ENCODE data around the gene FBXL7. TPM values are rescaled to one million over a fixed set of nuclear protein-coding genes. Genes with fewer than 3 reads are reported as not detected.

Gene FBXL7
- total and polyA plus RNA-seq, 2 of the 8 experiments (the other 6 are each of a cell fraction or from before 2014, with no cell fraction given), result 17.7 to 17.8 TPM

DNA sequence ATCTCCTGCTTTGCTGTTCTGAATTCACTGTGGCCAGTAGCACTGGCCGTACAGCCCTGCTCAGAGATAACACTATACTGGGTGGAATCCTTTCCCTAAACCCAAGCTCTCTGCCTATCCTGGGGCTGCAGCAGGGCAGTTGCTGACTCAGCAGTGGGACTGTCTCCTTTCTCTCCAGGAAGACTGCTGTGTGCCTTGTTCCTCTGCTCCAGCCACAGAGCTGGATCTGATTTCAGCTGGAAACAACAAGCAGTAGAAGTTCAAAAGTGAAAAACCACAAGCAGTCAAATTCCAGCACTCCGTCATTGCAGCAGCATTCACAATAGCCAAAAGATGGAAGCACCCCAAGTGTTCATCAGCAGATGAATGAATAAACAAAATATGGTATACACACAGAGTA lies 105.0 kb downstream of the FBXL7 start:
- H2AFZ ChIP-seq (ENCODE audit: low read length), result no peak overlapping the region
- H3K4me3 ChIP-seq (ENCODE audit: extremely low read depth in 1 of 4, insufficient read depth in 2 of 4, low read depth in 3 of 4, low read length in 4 of 4), result no peak overlapping the region
- no peak overlapping the region for H3K4me2 ChIP-seq (ENCODE audit: insufficient read depth in 1 of 2, low read depth in 2 of 2, low read length in 2 of 2)
- FAIRE-seq (no peak), DNase-seq (ENCODE audit: low read depth in 1 of 2, low spot score in 2 of 2) (no peak)
- H3K56ac ChIP-seq (replicated peaks; ENCODE audit: insufficient read length, low read depth, low read length), result no peak overlapping the region
- no peak overlapping the region for H2BK15ac ChIP-seq (ENCODE audit: low read length)
- H3K4ac ChIP-seq (replicated peaks; ENCODE audit: insufficient read length, low read depth, low read length), result no peak overlapping the region
- WGBS, 2 experiments (ENCODE audit: extremely low coverage in 1 of 2, insufficient coverage in 1 of 2, insufficient read length in 1 of 2, insufficient replicate concordance in 2 of 2, low coverage in 1 of 2, low lambda C conversion rate in 2 of 2, missing lambda C conversion rate in 1 of 2), result 87% methylated on average over 2 of the region's 2 CpGs; no CpG with 5 or more reads in 1 of the 2 experiments
- POLR2A ChIA-PET (ENCODE audit: partially characterized antibody), result no interaction called here
- no peak overlapping the region for H4K5ac ChIP-seq (ENCODE audit: insufficient read length, low read depth, low read length)
- no peak overlapping the region for H2AK5ac ChIP-seq (ENCODE audit: low read depth, low read length)
- no peak overlapping the region for H2BK12ac ChIP-seq (ENCODE audit: low read depth, low read length)
- H3K9me3 ChIP-seq (ENCODE audit: insufficient read depth in 2 of 2, low read depth in 1 of 2, low read length in 1 of 2), result no peaks in the 10 kb centered on the region
- no peak overlapping the region for H3K23ac ChIP-seq (ENCODE audit: insufficient read length)
- H3K18ac ChIP-seq (ENCODE audit: extremely low read depth, low read length), result no peak overlapping the region
- H2BK20ac ChIP-seq (ENCODE audit: low read length), result no peak overlapping the region
- no peak overlapping the region for H3K14ac ChIP-seq (ENCODE audit: insufficient read length)
- H4K20me1 ChIP-seq (replicated peaks in 1 of 2; ENCODE audit: control insufficient read depth in 1 of 2, insufficient read depth in 2 of 2, low read length in 2 of 2), result peaks cover 0 to 2% of the 10 kb centered on the region in 2 experiments
- no peaks in the 10 kb centered on the region for H3K27me3 ChIP-seq (replicated peaks in 1 of 4; ENCODE audit: control insufficient read depth in 3 of 4, extremely low read depth in 1 of 4, insufficient read depth in 3 of 4, low read length in 3 of 4)
- H4K8ac ChIP-seq (ENCODE audit: extremely low read depth, insufficient read depth, low read length), result no peak overlapping the region
- CTCF ChIA-PET (ENCODE audit: partially characterized antibody), result interaction anchor here (0.6 to 1.1 kb wide), 2 partner anchors 78 to 883 kb away, joined by 3 to 5 read pairs; no protein-coding TSS in a partner anchor
- no peak overlapping the region for H4K91ac ChIP-seq (replicated peaks; ENCODE audit: insufficient read length, low read length)
- no peaks in the 10 kb centered on the region; a peak in 1 of 8 replicates for H3K36me3 ChIP-seq (ENCODE audit: control insufficient read depth in 2 of 4, insufficient read depth in 4 of 4, low read length in 3 of 4)
- TF ChIP-seq MAFK (IDR thresholded peaks at IDR 0.05; ENCODE audit: low read depth, low read length) (peak; percentile 44; the same call in 1 of the 2 replicates), POLR2A (IDR thresholded peaks at IDR 0.05; ENCODE audit: control extremely low read depth in 1 of 2, low read depth in 2 of 2, low read length in 2 of 2) (no peak)
- H3K4me1 ChIP-seq (replicated peaks in 1 of 4; ENCODE audit: control insufficient read depth in 3 of 4, insufficient read depth in 4 of 4, low read length in 3 of 4), result peaks cover 1 to 9% (median 7%) of the 10 kb centered on the region in 4 experiments; a peak in 4 of 7 replicates
- no peak overlapping the region for H3K9ac ChIP-seq (replicated peaks in 1 of 4; ENCODE audit: extremely low read depth in 1 of 4, low read depth in 3 of 4, low read length in 3 of 4)
- H3K23me2 ChIP-seq (ENCODE audit: low read depth, low read length), result 0 out of 2 replicates have a peak, but pooled peaks cover 2% of the 10 kb centered on the region
- H2BK120ac ChIP-seq (replicated peaks; ENCODE audit: low read depth, low read length), result no peak overlapping the region
- H3K79me1 ChIP-seq (ENCODE audit: low read depth, low read length), result peaks cover 5% of the 10 kb centered on the region
- no peak overlapping the region for H2BK5ac ChIP-seq (ENCODE audit: low read depth, low read length)
- no peak overlapping the region for H3K27ac ChIP-seq (ENCODE audit: low read depth, low read length)
- H3K79me2 ChIP-seq (ENCODE audit: control insufficient read depth in 1 of 2, insufficient read depth in 2 of 2, low read length in 2 of 2), result peaks cover 0 to 13% of the 10 kb centered on the region in 2 experiments; a peak in 2 of 4 replicates

All from H1 (cell line).